ENCODE data around the gene CD19. TPM values are rescaled to one million over a fixed set of nuclear protein-coding genes. Genes with fewer than 3 reads are reported as not detected.

The CD19 gene
- total and polyA plus RNA-seq, 12 donors, result 0.26 to 1.8 (median 0.46) TPM; not detected in 2

DNA sequence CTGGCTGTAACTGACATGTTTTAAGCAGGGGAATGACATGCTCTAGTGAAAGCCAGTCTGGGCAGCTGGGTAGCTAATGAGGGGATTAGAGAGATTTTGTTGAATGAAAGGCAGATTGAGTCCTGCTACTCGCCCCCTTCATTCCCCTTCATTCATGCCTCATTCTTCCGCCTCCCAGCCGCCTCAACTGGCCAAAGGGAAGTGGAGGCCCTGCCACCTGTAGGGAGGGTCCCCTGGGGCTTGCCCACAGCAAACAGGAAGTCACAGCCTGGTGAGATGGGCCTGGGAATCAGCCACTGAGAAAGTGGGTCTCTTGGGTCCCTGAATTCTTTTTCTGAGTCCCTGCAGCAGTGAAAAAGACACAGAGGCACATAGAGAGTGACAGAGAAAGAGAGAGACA, 1.1 kb upstream of the CD19 start:
- peaks cover 0 to 3% of the 10 kb centered on the region in 2 donors for H3K4me1 ChIP-seq (replicated peaks in 1 of 2)

DNA sequence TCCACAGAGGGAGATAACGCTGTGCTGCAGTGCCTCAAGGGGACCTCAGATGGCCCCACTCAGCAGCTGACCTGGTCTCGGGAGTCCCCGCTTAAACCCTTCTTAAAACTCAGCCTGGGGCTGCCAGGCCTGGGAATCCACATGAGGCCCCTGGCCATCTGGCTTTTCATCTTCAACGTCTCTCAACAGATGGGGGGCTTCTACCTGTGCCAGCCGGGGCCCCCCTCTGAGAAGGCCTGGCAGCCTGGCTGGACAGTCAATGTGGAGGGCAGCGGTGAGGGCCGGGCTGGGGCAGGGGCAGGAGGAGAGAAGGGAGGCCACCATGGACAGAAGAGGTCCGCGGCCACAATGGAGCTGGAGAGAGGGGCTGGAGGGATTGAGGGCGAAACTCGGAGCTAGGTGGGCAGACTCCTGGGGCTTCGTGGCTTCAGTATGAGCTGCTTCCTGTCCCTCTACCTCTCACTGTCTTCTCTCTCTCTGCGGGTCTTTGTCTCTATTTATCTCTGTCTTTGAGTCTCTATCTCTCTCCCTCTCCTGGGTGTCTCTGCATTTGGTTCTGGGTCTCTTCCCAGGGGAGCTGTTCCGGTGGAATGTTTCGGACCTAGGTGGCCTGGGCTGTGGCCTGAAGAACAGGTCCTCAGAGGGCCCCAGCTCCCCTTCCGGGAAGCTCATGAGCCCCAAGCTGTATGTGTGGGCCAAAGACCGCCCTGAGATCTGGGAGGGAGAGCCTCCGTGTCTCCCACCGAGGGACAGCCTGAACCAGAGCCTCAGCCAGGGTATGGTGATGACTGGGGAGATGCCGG, 769 bp downstream of the CD19 start:
- TF ChIP-seq, protein P1, sequence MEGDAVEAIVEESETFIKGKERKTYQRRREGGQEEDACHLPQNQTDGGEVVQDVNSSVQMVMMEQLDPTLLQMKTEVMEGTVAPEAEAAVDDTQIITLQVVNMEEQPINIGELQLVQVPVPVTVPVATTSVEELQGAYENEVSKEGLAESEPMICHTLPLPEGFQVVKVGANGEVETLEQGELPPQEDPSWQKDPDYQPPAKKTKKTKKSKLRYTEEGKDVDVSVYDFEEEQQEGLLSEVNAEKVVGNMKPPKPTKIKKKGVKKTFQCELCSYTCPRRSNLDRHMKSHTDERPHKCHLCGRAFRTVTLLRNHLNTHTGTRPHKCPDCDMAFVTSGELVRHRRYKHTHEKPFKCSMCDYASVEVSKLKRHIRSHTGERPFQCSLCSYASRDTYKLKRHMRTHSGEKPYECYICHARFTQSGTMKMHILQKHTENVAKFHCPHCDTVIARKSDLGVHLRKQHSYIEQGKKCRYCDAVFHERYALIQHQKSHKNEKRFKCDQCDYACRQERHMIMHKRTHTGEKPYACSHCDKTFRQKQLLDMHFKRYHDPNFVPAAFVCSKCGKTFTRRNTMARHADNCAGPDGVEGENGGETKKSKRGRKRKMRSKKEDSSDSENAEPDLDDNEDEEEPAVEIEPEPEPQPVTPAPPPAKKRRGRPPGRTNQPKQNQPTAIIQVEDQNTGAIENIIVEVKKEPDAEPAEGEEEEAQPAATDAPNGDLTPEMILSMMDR (IDR thresholded peaks at IDR 0.05), result no peak
- TF ChIP-seq POLR2A (IDR thresholded peaks at IDR 0.05), result no peak
- no peak for DNase-seq
- intact Hi-C loops (cut with DNase I), result loop anchor here in 1 of 2 donors (5.0 kb wide), 1 partner anchor 65 kb away; no protein-coding TSS in a partner anchor
- Histone ChIP-seq H3K4me1 (replicated peaks in 1 of 2) (no peaks in the 10 kb centered on the region), H3K27me3 (no peaks in the 10 kb centered on the region), H3K4me3 (no peak overlapping the region), H3K36me3 (replicated peaks in 1 of 2) (no peaks in the 10 kb centered on the region), H3K27ac (no peak overlapping the region), H3K9me3 (replicated peaks in 1 of 3) (no peaks in the 10 kb centered on the region)
- WGBS, 4 donors, result 87 to 91% (median 88%) methylated on average over 18 to 20 of the region's 20 CpGs

More for the DNA sequence above, 1.1 kb upstream of the CD19 start:
- TF ChIP-seq, protein P1 (IDR thresholded peaks at IDR 0.05), result no peak
- TF ChIP-seq POLR2A (IDR thresholded peaks at IDR 0.05), result no peak
- Histone ChIP-seq H3K27me3 (no peaks in the 10 kb centered on the region), H3K4me3 (no peak overlapping the region), H3K9me3 (replicated peaks in 1 of 3) (no peaks in the 10 kb centered on the region), H3K36me3 (replicated peaks in 1 of 2) (no peaks in the 10 kb centered on the region), H3K27ac (no peak overlapping the region)
- intact Hi-C loops (cut with DNase I), result loop anchor here in 1 of 2 donors (5.0 kb wide), 1 partner anchor 63 kb away; no protein-coding TSS in a partner anchor
- 60 to 85% (median 72%) methylated on average over 2 to 3 of the region's 3 CpGs for WGBS, 4 donors
- no peak for DNase-seq

DNA sequence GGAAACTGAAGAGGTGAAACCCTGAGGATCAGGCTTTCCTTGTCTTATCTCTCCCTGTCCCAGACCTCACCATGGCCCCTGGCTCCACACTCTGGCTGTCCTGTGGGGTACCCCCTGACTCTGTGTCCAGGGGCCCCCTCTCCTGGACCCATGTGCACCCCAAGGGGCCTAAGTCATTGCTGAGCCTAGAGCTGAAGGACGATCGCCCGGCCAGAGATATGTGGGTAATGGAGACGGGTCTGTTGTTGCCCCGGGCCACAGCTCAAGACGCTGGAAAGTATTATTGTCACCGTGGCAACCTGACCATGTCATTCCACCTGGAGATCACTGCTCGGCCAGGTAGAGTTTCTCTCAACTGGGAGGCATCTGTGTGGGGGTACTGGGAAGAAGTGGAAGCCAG, 1.4 kb downstream of the CD19 start:
- H3K4me1 ChIP-seq (replicated peaks in 1 of 2), result no peaks in the 10 kb centered on the region
- no peaks in the 10 kb centered on the region for H3K36me3 ChIP-seq (replicated peaks in 1 of 2)
- TF ChIP-seq, protein P1 (IDR thresholded peaks at IDR 0.05), result no peak
- no peak for TF ChIP-seq POLR2A (IDR thresholded peaks at IDR 0.05)
- DNase-seq, result no peak
- H3K27ac ChIP-seq, result no peak overlapping the region
- H3K4me3 ChIP-seq, result no peak overlapping the region
- H3K27me3 ChIP-seq, result no peaks in the 10 kb centered on the region
- WGBS, 4 donors, result 68 to 93% (median 77%) methylated on average over 4 to 8 of the region's 8 CpGs
- no peaks in the 10 kb centered on the region for H3K9me3 ChIP-seq (replicated peaks in 1 of 3)
- intact Hi-C loops (cut with DNase I), result loop anchor here in 1 of 2 donors (5.0 kb wide), 1 partner anchor 66 kb away; no protein-coding TSS in a partner anchor

DNA sequence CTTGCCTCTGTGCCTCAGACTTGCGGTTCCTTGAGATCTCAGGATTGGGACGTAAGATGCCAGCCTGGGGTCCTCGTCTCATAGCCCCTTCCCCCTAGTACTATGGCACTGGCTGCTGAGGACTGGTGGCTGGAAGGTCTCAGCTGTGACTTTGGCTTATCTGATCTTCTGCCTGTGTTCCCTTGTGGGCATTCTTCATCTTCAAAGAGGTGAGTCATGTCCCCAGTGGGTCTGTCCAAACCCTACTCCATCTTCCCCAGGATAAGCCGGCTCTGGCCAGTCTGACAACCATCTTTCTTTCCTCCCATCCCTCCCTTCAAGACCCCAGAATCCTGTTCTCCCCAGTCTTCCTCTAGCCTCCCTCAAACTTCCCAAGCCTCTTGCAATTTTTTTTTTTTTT, 3.6 kb downstream of the CD19 start:
- H3K27ac ChIP-seq, result no peak overlapping the region
- no peak for TF ChIP-seq POLR2A (IDR thresholded peaks at IDR 0.05)
- TF ChIP-seq, protein P1 (IDR thresholded peaks at IDR 0.05), result no peak
- H3K27me3 ChIP-seq, result no peaks in the 10 kb centered on the region
- intact Hi-C loops (cut with DNase I), result loop anchor here in 1 of 2 donors (5.0 kb wide), 1 partner anchor 58 kb away; the partner anchor contains the start of gene ATP2A1
- 56 to 88% (median 82%) methylated on average over 1 to 4 of the region's 4 CpGs for WGBS, 4 donors
- no peak for DNase-seq
- no peaks in the 10 kb centered on the region for H3K9me3 ChIP-seq (replicated peaks in 1 of 3)
- no peaks in the 10 kb centered on the region for H3K4me1 ChIP-seq (replicated peaks in 1 of 2)
- H3K4me3 ChIP-seq, result no peak overlapping the region
- no peaks in the 10 kb centered on the region for H3K36me3 ChIP-seq (replicated peaks in 1 of 2)

All from adrenal gland (tissue), 12 donors.